Nephron progenitor cell (in vitro differentiated cells): Measurements from ENCODE around the gene P4HB.

Experiments
- DNase-seq: peaks from one replicate; pipeline ENCODE4 v3.0.0; 2021
- H3K27ac Mint-ChIP-seq: 2 replicates; pipeline ENCODE4 v1.8.0; 2021; ENCODE audit warnings: mild to moderate bottlenecking, moderate library complexity, mixed read lengths
- H3K27me3 Mint-ChIP-seq: 2 replicates; pipeline ENCODE4 v1.8.0; 2021; ENCODE audit warnings: mild to moderate bottlenecking, low read depth, mixed read lengths; ENCODE audit not compliant: poor library complexity
- H3K36me3 Mint-ChIP-seq: 2 replicates; pipeline ENCODE4 v1.8.0; 2021; ENCODE audit warnings: low read depth, mixed read lengths
- H3K4me1 Mint-ChIP-seq: 2 replicates; pipeline ENCODE4 v1.8.0; 2021; ENCODE audit warnings: mixed read lengths
- H3K4me3 Mint-ChIP-seq: 2 replicates; pipeline ENCODE4 v1.8.0; 2021; ENCODE audit warnings: mild to moderate bottlenecking, moderate library complexity, mixed read lengths
- H3K9me3 Mint-ChIP-seq: 2 replicates; pipeline ENCODE4 v1.8.0; 2021; ENCODE audit warnings: mild to moderate bottlenecking, moderate library complexity, mixed read lengths
- TF ChIP-seq, protein P1 (sequence below): fragments of 200-600 bp; sonication (generic); IDR thresholded peaks from 2 replicates; pipeline ENCODE4 v1.5.0; 2021; ENCODE audit warnings: antibody characterized with exemption

The P4HB gene

GRCh38 chr17:81831957-81832607 is 28.3 kb downstream of the P4HB start:
- no peak overlapping the region for H3K27ac Mint-ChIP-seq
- peak overlapping the region; percentile 88 for H3K4me3 Mint-ChIP-seq
- H3K36me3 Mint-ChIP-seq = no peaks in the 10 kb centered on the region
- no peak for DNase-seq
- H3K27me3 Mint-ChIP-seq = peaks cover 7% of the 10 kb centered on the region
- TF ChIP-seq, protein P1, sequence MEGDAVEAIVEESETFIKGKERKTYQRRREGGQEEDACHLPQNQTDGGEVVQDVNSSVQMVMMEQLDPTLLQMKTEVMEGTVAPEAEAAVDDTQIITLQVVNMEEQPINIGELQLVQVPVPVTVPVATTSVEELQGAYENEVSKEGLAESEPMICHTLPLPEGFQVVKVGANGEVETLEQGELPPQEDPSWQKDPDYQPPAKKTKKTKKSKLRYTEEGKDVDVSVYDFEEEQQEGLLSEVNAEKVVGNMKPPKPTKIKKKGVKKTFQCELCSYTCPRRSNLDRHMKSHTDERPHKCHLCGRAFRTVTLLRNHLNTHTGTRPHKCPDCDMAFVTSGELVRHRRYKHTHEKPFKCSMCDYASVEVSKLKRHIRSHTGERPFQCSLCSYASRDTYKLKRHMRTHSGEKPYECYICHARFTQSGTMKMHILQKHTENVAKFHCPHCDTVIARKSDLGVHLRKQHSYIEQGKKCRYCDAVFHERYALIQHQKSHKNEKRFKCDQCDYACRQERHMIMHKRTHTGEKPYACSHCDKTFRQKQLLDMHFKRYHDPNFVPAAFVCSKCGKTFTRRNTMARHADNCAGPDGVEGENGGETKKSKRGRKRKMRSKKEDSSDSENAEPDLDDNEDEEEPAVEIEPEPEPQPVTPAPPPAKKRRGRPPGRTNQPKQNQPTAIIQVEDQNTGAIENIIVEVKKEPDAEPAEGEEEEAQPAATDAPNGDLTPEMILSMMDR = no peak
- H3K4me1 Mint-ChIP-seq = peaks cover 54% of the 10 kb centered on the region
- no peaks in the 10 kb centered on the region for H3K9me3 Mint-ChIP-seq

DNA sequence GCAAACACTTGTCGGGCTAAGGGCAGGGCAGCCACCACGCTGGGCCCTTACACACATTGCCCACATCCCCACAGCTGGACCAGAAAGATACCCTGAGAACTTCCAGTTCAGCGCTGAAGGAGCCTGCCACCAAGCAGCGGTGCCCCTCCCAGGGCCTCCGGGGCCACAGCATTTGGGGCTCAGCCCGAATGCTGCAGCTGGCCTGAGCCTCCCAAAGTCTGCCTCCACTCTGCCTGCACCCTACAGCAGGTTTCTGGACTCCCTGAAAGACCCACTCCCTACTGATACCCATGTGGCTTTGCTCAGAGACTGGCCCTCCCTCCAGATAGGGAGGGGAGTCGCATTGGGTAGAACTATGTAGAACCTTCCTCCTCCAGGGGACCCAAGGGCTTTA is 28.8 kb downstream of the P4HB start:
- Mint-ChIP-seq H3K4me3 (peak overlapping the region; percentile 88), H3K27ac (no peak overlapping the region), H3K4me1 (peaks cover 54% of the 10 kb centered on the region), H3K36me3 (no peaks in the 10 kb centered on the region), H3K9me3 (no peaks in the 10 kb centered on the region), H3K27me3 (peaks cover 7% of the 10 kb centered on the region)
- no peak for DNase-seq
- TF ChIP-seq, protein P1 = no peak

DNA sequence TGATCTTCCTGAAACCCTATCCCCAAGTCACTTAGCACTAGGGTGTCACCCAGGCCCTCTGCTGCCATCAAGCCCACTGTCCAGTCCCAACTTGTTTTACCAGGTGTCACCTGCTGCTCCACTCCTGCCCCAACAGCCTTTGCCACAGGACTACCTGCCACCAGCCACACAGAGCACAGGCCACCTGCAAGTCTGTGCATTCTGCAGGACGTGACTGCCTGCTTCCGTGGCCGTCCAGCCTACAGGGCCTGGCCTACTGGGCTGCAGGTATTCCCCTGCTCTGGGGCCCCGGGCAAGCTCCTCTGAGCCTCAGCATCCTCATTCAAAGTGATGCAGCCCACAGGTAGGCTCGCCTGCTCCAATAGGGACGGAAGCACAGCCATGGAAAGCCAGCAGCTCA is 30.5 kb downstream of the P4HB start:
- Mint-ChIP-seq H3K4me3 (no peak overlapping the region), H3K4me1 (peaks cover 45% of the 10 kb centered on the region)

DNA sequence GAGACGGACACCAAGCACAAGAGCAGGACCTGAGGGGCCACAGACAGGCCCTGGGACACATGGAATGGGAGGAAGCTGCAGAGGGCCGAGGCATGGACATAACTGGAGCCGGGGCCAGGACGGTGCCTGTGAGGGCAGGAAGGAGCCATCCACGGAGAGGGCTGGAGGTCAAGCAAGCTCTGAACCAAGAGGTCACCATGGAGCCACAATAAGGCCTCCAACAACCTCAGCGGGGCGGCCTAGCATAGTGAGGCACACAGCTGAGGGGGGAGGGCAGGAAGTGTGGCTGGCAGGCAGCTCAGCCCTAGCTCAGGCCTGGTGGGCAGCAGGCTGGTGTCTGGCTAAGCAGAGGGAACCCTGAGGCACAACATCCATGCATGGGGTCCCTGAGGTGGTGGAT is 31.7 kb downstream of the P4HB start:
- DNase-seq = no peak
- Mint-ChIP-seq H3K9me3 (no peaks in the 10 kb centered on the region), H3K36me3 (no peaks in the 10 kb centered on the region), H3K4me3 (no peak overlapping the region), H3K4me1 (peaks cover 38% of the 10 kb centered on the region), H3K27me3 (peaks cover 7% of the 10 kb centered on the region), H3K27ac (peak overlapping the region; percentile 96)
- TF ChIP-seq, protein P1 = no peak

More for the DNA sequence above, 30.5 kb downstream of the P4HB start:
- no peak overlapping the region for H3K27ac Mint-ChIP-seq
- no peaks in the 10 kb centered on the region for H3K36me3 Mint-ChIP-seq
- peaks cover 7% of the 10 kb centered on the region for H3K27me3 Mint-ChIP-seq
- no peaks in the 10 kb centered on the region for H3K9me3 Mint-ChIP-seq
- TF ChIP-seq, protein P1 = no peak
- DNase-seq = no peak

- no peaks in the 10 kb centered on the region for H3K9me3 Mint-ChIP-seq
- TF ChIP-seq, protein P1 = no peak
- peaks cover 2% of the 10 kb centered on the region for H3K27me3 Mint-ChIP-seq
- no peak overlapping the region for H3K4me3 Mint-ChIP-seq
- H3K4me1 Mint-ChIP-seq = peaks cover 27% of the 10 kb centered on the region
- no peaks in the 10 kb centered on the region for H3K36me3 Mint-ChIP-seq
- H3K27ac Mint-ChIP-seq = peak overlapping the region; percentile 17
- no peak for DNase-seq
Measured at GRCh38 chr17:81825841-81826466, 34.4 kb downstream of the P4HB start.

- Mint-ChIP-seq H3K27me3 (no peaks in the 10 kb centered on the region), H3K36me3 (no peaks in the 10 kb centered on the region), H3K27ac (no peak overlapping the region), H3K4me1 (peaks cover 22% of the 10 kb centered on the region), H3K4me3 (no peak overlapping the region), H3K9me3 (no peaks in the 10 kb centered on the region)
- TF ChIP-seq, protein P1 = no peak
- no peak for DNase-seq
Measured at GRCh38 chr17:81824595-81824994, 35.7 kb downstream of the P4HB start.
